Coronary artery (tissue), 2 donors: ENCODE measurements around the gene TRHDE.

Experiments
- DNase-seq: peaks from one replicate; pipeline ENCODE4 v3.0.0-alpha.2; 2017; ENCODE audit warnings: low spot score
- H3K27ac ChIP-seq, 2 donors: fragments of 200-600 bp; sonication (generic); one replicate each; pipeline ENCODE4 v1.5.1; 2016 to 2019
- H3K4me3 ChIP-seq: fragments of 200-600 bp; sonication (generic); 2 replicates; pipeline ENCODE4 v1.5.1; 2016; ENCODE audit warnings: mild to moderate bottlenecking, moderate library complexity
- TF ChIP-seq, protein P1 (sequence below): fragments of 200-600 bp; sonication (generic); IDR thresholded peaks from one replicate; pipeline ENCODE4 v1.5.1; 2019; ENCODE audit warnings: antibody characterized with exemption

Gene TRHDE

DNA sequence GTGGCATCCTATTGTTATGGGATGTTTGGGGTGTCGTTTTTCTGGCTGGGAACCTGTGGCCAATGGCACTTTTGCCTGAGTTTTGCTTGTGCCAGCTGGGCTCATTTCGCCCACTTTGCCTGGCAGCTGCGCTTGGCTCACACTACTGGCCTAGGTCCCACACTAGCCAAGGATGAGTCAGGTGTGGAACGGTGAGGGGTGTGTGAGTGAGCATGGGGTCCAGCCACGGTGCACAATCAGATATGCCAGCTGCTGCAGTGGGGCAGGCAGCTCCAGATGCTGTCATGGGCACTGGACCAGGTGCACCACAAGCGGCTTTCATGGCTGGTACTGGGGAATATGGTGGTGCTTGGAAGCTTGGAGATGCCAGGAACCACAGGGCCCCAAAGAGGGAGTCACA is 21.5 kb downstream of the TRHDE start:
- TF ChIP-seq, protein P1, sequence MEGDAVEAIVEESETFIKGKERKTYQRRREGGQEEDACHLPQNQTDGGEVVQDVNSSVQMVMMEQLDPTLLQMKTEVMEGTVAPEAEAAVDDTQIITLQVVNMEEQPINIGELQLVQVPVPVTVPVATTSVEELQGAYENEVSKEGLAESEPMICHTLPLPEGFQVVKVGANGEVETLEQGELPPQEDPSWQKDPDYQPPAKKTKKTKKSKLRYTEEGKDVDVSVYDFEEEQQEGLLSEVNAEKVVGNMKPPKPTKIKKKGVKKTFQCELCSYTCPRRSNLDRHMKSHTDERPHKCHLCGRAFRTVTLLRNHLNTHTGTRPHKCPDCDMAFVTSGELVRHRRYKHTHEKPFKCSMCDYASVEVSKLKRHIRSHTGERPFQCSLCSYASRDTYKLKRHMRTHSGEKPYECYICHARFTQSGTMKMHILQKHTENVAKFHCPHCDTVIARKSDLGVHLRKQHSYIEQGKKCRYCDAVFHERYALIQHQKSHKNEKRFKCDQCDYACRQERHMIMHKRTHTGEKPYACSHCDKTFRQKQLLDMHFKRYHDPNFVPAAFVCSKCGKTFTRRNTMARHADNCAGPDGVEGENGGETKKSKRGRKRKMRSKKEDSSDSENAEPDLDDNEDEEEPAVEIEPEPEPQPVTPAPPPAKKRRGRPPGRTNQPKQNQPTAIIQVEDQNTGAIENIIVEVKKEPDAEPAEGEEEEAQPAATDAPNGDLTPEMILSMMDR = no peak
- DNase-seq = no peak
- H3K27ac ChIP-seq = no peak overlapping the region
- no peak overlapping the region for H3K4me3 ChIP-seq

DNA sequence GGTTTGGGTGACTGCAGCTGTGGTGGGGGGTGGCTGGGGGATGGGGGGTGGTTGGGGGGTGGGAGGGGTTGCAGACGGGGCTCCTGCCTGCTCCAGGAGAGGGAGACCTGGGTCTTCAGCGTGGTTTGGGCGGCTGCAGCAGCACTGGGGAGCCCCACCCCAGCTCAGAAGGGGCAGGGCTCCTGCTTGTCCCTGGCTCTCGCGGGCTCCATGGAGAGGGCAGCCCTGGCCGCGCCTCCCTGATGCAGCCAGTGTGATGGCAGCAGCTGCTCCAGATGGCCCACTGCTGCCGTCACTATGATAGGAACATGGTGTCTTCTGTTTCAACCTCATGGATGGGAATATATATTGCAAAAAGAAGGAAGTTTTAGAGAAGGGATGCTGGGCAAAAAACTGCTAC is 22.9 kb downstream of the TRHDE start:
- no peak overlapping the region for H3K27ac ChIP-seq
- no peak overlapping the region for H3K4me3 ChIP-seq
- no peak for DNase-seq
- TF ChIP-seq, protein P1 = no peak

DNA sequence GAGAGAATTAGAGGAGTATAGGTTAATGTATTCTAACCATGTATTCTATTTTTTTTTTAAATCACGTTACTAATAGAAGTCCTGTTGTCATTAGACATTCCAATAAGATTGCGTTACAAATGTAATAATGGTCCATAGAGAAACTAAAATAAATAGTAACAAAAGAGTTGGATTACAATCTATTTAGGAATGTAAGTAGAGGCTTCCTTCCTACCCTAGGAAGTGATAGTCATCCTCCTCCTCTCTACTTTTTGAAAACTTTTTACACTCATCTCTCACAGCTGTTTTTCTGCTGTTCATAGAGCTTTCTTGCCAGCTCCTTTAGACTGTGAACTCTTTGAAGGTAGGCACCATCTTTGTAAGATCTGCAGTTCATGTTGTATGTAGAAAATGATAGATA is 23.6 kb downstream of the TRHDE start:
- Histone ChIP-seq H3K4me3 (no peak overlapping the region), H3K27ac (no peak overlapping the region)
- no peak for DNase-seq
- TF ChIP-seq, protein P1 = no peak

DNA sequence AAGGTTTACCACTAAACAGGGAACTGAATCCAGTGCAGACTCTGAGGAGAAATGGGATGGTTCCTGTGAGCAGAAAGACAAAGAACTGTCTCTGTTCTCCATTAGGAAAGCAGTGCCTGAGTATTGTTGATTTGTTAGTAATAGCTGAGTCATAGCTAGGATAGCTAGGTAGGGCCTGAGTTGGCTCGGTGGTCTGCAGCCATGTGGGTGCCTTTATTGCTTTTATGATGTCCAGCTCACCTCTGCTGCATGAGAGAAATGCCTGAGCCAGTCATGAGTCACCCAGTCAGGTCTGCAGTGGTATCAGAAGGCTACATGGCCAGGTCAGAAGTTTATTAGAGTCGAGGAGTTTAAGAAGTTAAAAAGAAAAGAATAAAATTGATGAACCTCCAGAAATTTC is 24.2 kb downstream of the TRHDE start:
- TF ChIP-seq, protein P1 = no peak
- no peak for DNase-seq
- Histone ChIP-seq H3K27ac (no peak overlapping the region), H3K4me3 (no peak overlapping the region)

DNA sequence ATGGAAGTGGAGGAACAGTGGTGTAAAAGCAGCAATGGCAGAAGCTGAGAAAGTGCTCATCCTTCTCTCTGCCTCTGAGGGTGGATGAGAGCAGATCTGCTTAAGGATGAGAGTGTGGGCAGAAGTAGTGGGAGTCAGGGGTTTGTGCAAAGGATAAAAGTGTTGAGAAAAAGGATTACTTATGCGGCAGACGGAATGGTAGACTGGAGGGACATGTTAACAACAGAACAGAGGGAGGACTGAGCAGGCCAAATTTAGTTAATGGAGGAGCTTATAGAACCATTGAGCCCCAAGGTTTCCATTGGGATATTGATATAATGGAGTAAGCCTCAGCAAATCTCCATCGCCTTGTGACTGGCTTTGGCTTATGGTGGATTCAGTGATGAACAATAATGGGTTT is 25.5 kb downstream of the TRHDE start:
- DNase-seq = no peak
- Histone ChIP-seq H3K27ac (no peak overlapping the region), H3K4me3 (no peak overlapping the region)
- TF ChIP-seq, protein P1 = no peak

DNA sequence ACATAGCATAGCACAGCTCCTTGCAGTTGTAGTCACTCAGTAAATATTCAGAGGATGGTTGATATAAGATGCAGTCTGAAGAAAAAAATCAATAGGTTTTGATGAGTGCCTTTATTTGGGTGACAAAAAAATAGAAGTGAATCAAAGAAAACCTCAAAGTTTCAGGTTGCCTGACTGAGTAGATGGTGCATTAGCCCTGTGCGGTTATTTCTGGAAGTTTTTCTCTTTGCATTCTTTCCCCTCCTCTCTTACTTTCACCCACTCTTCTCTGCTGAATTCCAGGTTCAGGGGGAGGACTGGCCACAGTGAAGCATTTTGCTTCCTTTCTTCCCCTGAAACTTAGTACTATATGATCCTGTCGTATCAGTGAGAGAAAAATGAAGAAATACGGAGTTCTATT is 28.6 kb downstream of the TRHDE start:
- no peak for DNase-seq
- Histone ChIP-seq H3K4me3 (no peak overlapping the region), H3K27ac (no peak overlapping the region)
- TF ChIP-seq, protein P1 = no peak

DNA sequence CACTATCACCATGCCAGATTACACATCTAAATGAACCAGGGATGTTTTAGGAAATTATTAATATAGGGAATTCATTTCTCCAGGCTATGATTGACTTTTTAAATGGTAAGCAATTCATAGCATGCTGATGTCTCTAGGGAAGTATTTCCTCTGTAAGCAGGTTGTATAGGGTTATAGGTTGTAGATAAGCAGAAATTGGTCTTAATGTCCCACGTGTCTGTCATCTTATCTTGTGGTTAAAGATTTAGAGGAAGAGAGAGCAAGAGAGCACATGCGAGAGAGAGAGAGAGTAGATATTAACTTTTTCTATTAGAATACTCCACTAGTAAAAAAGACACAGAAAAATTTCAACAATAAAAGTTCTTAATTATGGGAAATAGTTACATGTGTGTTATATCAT is 32.6 kb downstream of the TRHDE start:
- no peak overlapping the region for H3K27ac ChIP-seq
- H3K4me3 ChIP-seq = no peak overlapping the region
- DNase-seq = no peak
- TF ChIP-seq, protein P1 = no peak
